Activated CD4-positive, alpha-beta T cell treated with anti-CD3 and anti-CD28 coated beads, Interleukin-10, Interleukin-2, amounts not matched to agents 100 ng/mL and 50 ng/mL, durations not matched to agents 16 hours and 8 hours (primary cell): Measurements from ENCODE around the gene SLC5A9.
"Not testable (repeated sequence)": the region's sequence is repeated elsewhere in the genome, so short reads cannot be mapped to it uniquely, and the experiment has no call there.

Source experiments
- DNase-seq: peaks from one replicate; pipeline ENCODE4 v3.0.0-alpha.2; 2020

Gene SLC5A9

GRCh38 chr1:48222501-48223242 is at the start of gene SLC5A9:
SLC5A9 (plus strand) TSS chr1:48222716; CDS start chr1:48222737, 21 bp downstream.
- DNase-seq = no peak

- no peak for DNase-seq
These were observed 47.4 kb upstream of the SLC5A9 start for GRCh38 chr1:48175116-48175515.

- no peak for DNase-seq
These were observed 45.3 kb upstream of the SLC5A9 start for GRCh38 chr1:48177257-48177656.

GRCh38 chr1:48181669-48182367 is 40.7 kb upstream of the SLC5A9 start:
- no peak for DNase-seq

- DNase-seq = no peak
These were observed 40.1 kb upstream of the SLC5A9 start for GRCh38 chr1:48182439-48182838.

GRCh38 chr1:48186306-48186839 is 36.1 kb upstream of the SLC5A9 start:
- no peak for DNase-seq

GRCh38 chr1:48187969-48188563 is 34.5 kb upstream of the SLC5A9 start:
- no peak for DNase-seq

- DNase-seq = no peak
These were observed 31.6 kb upstream of the SLC5A9 start for GRCh38 chr1:48190881-48191280.

- no peak for DNase-seq
These were observed 27.7 kb upstream of the SLC5A9 start for GRCh38 chr1:48194801-48195200.

- DNase-seq = no peak
These were observed 26.3 kb upstream of the SLC5A9 start for GRCh38 chr1:48196237-48196636.

- no peak for DNase-seq
These were observed 23.5 kb upstream of the SLC5A9 start for GRCh38 chr1:48198970-48199369.

- DNase-seq = no peak
These were observed 22.2 kb upstream of the SLC5A9 start for GRCh38 chr1:48200166-48200900.

- DNase-seq = peak; percentile 65
These were observed 20.3 kb upstream of the SLC5A9 start for GRCh38 chr1:48202030-48202752.

GRCh38 chr1:48203287-48203900 is 19.1 kb upstream of the SLC5A9 start:
- DNase-seq = peak; percentile 37

- no peak for DNase-seq
These were observed 17.0 kb upstream of the SLC5A9 start for GRCh38 chr1:48205522-48205921.

- DNase-seq = no peak
These were observed 16.1 kb upstream of the SLC5A9 start for GRCh38 chr1:48206371-48206770.

- DNase-seq = no peak
These were observed 15.4 kb upstream of the SLC5A9 start for GRCh38 chr1:48207131-48207530.

GRCh38 chr1:48207536-48208075 is 14.9 kb upstream of the SLC5A9 start:
- no peak for DNase-seq

GRCh38 chr1:48208251-48208650 is 14.3 kb upstream of the SLC5A9 start:
- no peak for DNase-seq

- DNase-seq = no peak
These were observed 13.9 kb upstream of the SLC5A9 start for GRCh38 chr1:48208652-48209051.

- DNase-seq = not testable (repeated sequence)
These were observed 9.1 kb upstream of the SLC5A9 start for GRCh38 chr1:48213462-48213861.

GRCh38 chr1:48214366-48214765 is 8.2 kb upstream of the SLC5A9 start:
- not testable (repeated sequence) for DNase-seq
